ENCODE results near the gene MRPL24.
"Not testable (repeated sequence)": the region's sequence is repeated elsewhere in the genome, so short reads cannot be mapped to it uniquely, and the experiment has no call there.

Gene MRPL24

DNA sequence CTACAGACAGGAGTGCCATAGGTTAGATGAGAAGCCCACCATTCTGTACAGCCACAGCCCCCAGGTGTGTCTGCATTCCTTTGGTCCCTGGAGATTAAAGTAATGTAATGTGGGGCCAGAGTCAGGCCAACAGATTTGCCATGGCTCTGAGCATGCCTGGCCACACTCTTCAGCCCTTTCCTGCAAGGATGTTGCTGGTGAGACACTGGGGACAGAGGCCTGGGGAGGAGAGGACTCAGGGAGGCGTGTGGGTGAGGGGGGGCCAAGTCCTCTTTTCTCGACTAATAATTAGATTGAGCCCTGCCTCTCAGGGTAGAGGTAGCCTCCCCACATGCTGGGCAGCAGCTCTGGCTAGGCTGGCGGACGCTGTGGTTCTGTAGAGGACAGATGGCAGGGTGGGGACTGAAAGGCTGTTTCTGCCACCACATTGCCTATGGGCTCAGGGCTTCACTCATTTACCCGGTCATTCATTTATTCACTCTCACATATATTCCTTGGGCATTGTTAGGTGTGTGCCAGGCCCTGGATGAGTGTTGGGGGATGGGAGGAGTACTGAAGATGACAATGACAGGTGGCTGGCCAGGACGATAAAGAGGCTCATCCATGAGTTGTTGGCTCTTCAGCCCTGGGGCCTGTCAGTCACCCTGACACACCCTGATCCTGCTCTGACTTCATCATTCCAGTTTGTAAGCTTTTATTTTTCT lies 19.4 kb upstream of the MRPL24 start:
- DNase-seq (ENCODE audit: low spot score): no peak

DNA sequence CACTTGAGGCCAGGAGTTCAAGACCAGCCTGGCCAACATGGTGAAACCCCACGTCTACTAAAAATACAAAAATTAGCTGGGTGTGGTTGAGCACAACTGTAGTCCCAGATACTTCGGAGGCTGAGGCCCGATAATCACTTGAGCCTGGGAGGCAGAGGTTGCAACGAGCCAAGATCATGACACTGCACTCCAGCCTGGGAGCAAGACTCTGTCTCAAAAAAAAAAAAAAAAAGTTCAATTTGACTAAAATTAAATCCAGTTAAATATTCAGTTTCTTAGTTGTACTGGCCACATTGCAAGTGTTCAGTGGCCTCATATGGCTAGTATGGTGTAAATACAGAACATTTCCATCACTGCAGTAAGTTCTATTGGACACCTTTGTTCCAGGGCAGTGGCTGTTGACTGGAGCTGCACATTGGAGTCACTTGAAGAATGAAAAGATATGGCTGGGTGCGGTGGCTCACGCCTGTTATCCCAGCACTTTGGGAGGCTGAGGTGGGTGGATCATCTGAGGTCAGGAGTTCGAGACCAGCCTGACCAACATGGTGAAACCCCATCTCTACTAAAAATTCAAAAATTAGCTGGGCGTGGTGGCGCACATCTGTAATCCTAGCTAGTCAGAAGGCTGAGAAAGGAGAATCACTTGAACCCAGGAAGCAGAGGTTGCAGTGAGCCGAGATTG lies 16.8 kb upstream of the MRPL24 start:
- DNase-seq (ENCODE audit: low spot score): not testable (repeated sequence)

DNA sequence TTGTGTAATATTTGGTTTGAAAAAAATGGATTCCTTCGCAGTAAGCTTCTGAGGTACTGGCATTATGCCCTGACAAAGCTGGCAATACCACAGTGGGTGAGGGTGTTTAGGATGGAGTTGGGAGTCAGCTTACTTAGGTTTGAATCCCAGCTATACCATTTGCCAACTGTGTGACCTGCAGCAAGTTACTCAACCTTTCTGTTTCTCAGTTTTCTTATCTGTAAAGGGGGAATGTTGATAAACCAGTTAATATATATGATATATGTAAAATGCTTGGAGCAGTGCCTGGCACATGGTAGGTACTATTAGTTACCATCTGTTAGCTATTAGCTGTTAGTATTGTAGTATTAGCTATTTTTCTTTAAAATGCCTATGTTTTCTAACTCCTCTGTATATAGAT lies 15.5 kb upstream of the MRPL24 start:
- DNase-seq (ENCODE audit: low spot score): no peak

DNA sequence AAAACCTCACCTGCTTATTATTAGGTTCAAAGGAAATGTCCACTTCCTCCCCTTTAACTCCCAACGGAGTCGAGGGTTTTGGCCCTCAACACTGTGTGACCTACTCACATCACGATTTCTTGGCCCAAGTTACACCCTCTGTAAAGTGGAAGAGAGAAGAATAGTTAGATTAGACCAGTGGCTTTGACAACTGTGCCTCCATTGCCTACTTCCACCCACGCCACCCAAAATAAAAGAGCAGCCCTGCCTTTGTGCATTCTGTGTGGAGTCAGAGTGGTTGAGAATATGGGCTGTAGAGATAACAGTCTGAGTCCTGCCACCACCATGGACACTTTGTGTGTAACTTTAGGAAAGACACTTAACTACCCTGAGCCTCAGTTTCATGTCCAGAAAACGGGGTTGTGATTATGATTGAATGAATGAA lies 14.7 kb upstream of the MRPL24 start:
- DNase-seq (ENCODE audit: low spot score): no peak

DNA sequence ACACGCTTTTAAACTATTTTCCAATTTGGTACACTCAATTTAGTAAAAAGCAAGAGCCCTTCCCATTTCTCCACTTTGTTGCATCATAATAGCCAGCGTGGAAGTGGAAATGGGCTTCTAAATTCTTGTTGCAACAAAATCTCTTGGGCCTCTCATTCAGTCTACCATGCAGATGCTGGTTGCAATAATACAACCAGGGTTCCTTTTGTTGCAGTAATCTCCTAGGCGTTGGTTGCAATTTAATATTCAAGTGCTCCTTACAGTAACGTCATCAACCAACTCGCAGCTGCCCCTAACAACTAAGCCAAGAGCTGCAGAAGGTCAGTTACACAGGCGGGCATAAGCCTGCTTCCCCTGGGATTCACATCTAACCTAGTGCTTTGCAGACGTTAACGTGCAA lies 13.3 kb upstream of the MRPL24 start:
- no peak for DNase-seq (ENCODE audit: low spot score)

DNA sequence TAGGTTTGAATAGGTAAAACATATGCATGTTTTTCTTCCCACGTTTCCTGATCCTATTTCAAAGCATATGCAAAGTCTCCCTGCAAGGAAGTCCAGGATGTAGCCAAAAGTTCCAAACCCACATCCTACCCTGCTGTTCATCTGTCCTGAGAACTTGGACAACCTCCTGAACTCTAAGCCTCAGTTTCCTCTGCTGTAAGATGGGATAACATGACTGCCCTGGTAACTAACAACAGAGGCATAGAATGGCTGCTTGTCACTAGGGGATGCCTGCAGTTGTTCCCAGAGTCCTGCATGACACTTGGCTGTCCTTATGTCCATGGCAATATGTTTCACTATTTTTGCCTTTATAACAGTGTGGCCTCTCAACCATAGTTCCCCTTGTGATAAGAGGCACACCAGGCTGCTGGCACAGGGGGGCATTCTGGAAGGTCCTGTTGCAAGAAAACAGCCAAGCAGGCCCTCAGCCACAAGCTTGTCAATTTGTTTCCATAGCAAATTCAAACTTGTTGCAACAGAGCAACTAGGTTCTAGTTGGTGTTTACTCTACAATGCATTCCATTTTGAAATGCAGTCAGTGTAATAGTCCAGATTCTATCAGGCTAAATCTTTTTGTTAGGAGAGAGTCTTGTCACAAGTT lies 12.1 kb upstream of the MRPL24 start:
- DNase-seq (ENCODE audit: low spot score): no peak

DNA sequence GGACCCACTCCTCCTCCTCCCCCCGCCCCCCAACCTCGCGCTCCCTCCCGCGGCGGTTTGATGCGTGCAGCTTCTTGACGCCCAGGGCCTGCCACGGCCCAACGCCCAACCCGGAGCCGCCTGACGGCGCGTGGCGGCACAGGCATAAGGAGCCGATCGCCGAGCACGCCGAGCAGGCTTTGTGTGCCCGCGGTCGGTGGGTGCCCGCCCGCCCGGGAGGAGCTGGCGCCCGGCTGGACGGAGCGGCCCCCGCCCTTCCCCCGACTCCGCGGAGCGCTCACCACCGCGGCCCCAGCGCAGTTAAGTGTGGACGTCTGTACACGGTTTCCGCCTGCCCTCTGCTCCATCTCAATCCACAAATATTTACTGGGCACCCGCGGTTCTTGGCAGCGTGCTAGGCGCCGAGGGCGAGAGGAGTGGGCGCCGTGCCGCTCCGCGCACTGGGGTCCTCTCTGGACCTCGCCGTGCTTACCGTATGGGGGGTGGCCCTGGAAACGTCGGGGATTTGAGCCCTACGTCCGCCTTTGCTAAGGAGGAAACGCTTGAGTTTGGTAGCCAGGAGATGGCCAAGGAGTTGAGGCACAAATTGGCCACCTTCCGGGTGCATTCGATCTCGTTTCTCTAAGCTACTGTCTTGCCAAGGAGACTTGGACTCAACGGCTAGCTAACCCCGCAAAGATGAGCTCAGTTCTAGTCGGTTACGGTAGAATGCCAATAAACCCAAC lies 11.0 kb upstream of the MRPL24 start:
- peak; percentile 91 for DNase-seq (ENCODE audit: low spot score)

DNA sequence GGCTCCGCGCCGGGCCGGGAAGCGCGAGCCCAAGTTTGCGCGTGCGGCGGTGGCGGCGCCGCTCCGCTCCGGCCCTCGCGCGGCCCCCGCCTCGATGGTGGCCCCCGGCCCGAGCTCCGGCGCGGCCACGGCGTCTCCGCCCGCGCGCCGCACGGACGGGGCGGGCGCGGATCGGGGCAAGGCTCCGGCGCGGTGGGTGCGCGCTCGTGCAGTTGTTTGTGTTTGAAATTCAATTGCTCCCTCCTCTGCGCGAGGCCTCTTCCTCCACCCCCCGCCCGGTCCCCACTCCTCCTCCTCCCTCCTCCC lies 10.5 kb upstream of the MRPL24 start, which contains the start of gene HDGF:
HDGF (minus strand) TSS at position 225 of the 306 bp plus-strand sequence. CDS start 246 bp downstream, outside the sequence.
- no peak for DNase-seq (ENCODE audit: low spot score)

DNA sequence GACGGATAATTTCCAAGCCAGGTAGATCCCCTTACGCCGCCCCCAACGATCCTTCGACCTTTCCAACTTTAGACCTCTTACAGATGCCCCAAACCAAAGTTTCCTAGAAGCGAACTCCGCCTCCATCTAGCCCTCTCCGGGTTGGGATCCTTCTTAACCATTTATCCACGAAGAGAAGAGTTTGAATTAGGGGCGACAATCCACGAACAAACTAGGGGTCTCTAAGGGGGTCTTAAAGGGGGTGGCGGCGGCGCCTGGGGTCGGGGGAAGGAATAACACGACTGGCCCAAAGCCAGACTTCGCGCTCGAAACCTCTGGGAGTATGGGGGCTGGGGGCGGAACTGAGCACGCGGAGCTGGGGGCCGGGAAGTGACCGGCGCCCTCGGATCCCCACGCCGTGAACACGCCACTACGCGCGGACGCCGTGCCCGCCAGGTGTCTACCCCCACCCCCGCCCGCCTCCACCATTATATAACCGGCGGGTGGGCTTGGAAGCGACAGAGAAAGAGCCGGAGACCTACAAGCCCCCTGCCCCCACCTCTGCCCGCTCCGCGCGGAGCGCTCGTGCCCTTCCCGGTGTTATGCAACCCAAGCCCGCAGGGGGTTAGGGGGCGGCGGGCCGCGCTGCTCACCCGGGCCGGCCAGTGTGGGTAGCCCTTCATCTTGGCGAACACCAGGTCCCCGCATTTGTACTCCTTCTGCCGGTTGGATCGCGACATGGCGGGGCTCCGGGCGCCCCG lies 10.0 kb upstream of the MRPL24 start:
- no peak for DNase-seq (ENCODE audit: low spot score)

DNA sequence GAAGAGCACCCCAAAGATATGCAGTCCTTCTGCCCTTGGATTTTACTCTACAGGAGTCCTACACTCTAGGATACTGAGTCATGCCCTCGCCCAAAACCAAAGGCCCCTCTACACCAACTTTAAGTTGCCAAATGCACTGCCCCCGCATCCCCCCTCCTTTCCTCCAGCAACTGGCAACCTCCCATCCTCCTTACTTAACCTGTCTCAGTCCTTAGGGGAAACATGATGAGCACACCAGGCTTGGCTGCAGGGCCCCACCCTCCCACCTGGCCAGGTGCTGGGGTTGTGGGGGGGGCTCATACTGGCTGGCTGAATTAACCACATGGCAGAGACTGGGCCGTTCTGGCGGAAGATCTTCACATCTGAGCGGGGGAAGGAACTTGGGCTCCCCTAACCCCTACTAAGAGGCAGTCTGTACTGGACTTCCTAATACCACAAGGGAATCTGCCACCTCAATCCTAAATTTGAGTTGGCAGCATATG lies 9.3 kb upstream of the MRPL24 start:
- no peak for DNase-seq (ENCODE audit: low spot score)

DNA sequence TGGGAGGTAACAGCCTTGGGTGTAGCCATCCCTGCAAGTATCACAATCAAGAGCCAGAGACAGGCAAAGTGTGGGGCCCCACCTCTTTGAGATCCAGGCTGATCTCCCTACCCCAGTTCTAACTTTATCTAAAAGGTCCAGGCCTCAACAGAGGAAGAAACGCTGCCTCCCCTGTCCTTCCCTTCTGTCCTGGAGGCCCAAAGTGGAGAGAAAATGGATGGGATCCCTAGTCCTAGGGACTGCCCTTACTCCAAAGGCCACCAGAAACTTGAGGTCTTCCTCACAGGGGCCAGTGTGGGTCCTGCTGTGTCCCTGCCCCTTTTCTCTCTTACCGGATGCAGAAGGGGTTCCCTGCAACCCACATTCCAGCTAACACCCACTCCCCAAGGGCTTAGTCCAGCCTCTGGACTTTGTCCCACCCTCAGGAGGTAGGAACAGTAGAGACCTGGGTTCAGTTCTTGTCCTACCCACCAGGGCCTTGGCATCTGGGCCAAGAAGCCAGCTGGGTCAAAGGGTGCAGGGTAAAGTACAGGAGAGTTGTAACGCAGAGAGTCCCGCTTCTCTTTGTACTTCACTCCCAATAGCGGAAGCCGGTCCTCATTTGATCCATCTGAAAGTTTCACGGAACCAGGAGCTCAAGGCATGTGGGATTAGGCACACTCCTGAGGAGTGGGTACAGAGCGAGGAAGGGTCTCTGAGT lies 8.7 kb upstream of the MRPL24 start:
- DNase-seq (ENCODE audit: low spot score): no peak

DNA sequence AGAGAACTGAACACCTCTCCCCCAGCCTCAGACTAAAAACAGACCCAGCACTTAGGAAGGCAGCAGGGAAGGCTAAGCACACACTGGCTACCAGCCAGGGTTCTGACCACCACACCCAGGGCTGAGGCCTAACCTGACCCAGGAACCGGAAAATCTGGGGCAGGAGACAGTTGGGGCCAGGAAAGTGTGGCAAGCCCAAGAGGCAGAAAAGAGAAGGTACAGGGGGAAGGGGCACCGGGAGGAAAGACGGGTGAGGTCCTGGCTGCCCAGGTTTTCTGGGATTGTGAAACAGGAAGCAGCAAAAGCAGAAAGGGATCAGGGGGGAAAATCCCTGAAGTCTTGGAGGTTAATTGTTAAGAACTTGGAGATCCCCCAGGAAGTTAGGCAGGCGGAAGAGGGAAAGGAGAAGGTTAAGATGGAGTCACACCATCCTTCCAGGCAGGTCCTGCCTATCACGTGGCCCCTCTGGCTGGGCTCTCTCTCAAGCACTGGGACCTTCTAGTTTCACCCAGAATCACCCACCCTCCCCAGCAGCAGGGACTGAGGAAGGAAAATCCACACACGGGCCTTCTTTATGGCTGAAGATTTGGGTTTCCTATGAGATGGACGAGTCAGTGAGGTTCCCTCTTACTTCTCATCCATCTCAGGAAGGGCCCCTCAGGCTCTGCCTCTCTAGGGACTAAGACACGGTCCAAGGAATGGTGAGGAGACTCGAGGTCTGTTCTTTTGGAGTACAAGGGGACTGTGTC lies 8.0 kb upstream of the MRPL24 start:
- DNase-seq (ENCODE audit: low spot score): no peak

DNA sequence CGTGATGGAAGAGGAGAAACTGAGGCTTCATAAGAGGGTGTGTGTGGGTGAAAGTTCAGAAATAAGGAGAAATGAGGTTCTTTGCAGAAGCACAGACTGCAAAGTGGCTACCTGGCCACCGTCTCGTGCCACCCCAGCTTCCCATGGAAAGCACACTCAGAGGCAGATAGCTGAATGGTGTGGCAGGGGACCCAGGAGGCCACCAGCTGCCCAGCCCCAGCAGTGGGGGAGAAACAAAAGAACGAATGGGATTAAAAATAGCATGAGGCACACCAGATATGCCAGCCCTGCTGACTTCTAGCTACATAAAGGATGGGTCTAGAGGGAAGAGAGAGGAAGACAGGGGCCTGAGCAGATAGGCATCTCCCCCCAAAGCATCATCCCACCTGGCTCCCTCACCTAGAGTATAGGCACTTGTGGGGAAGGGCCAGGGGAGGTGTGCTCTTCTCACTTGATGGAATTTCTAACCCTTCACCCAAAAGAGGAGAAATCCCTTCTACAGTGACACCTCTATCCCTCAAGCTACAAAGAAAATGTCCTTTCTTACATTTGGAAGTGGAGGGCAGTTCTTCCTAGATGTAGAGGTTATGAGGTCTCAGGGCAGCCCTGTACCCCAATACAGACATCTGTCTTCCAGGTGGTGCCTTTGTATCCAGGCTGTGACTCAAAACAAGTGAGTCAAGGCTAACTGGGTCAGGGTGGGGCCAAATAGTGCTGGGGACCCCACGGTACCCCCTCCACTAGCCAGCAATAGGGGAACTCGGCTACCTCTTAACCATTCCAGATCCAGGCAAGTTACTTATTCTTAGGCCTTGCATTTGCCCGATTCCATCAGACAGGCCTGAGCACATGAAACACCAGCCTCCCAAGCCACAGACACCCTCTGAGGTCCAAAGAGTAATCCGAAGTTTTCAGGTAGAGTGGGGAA lies 7.1 kb upstream of the MRPL24 start:
- no peak for DNase-seq (ENCODE audit: low spot score)

DNA sequence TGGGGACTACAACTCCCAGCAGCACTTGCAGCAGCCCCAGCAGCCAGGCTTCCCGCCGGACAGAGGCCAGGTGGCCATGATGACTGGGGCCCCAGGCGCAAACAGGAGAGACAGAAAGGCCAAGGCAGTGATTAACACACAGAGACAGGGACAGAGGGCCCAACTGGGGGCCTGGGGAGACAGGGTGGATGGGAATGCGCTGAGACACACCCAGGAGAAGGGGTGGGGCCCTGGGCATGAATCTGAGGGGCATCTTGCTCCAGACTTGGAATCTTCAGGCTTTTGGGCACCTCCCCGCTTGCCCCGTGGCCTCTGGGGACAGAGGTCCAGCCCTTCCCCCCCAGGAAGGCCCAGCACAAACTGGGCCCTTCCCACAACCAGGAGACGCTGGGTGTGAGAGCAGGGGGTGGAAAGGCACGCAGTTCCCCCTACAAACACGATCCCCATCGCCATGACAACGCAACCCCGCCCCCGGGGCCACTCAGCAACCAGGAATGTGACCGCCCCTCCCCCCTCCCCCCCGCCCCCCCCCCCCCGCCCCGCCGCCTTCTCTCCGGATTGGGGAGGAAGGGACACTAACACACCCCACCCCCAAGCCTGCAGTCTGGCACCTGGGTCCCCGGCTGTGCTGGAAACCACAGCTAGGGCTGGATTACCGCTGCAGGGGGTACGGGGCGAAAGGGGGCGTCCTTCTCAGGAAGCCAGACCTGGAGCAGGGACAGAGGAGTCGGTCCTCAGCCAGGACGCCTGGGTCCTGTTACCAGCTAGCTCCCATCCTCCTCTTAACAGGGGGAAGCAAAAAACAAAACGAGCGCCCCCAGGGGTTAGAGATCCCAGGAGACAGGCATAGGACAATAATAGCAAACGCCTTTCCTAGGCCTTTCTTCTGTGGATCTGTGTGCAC lies 6.1 kb upstream of the MRPL24 start:
- DNase-seq (ENCODE audit: low spot score): peak; percentile 95

DNA sequence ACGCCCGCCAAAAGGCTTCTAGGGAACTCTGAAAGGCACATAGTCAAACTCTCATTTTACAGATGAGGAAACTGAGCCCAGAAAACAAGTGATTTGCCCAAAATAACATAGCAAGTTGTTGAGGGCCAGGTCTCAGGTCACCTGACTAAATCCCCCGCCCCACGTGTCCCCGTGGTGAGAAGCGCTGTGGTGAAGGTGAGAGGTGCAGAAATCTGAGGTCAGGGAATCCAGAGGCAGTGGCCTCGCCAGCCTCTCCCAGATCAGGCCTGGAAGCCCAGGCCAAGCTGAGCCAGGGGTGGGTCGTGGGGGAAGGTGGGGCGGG lies 5.5 kb upstream of the MRPL24 start:
- DNase-seq (ENCODE audit: low spot score): no peak

DNA sequence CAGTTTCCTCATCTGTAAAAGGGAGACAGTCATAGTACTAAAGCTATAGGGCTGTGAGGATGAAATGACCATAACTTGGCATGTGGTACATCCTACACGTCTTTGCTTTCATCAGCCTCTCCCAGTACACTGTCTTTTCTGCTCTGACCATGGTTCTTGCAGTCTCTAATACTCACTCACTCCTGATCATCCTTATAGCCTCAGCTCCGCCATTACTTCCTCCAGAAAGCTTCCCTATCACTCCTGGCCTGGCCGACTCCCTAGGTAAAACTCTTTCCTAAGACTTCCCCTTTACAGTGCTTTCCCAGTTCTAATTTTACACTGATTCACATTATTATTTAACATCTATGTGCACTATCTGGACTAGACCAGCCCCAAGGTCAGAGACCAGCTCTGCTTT lies 5.0 kb upstream of the MRPL24 start:
- DNase-seq (ENCODE audit: low spot score): no peak

DNA sequence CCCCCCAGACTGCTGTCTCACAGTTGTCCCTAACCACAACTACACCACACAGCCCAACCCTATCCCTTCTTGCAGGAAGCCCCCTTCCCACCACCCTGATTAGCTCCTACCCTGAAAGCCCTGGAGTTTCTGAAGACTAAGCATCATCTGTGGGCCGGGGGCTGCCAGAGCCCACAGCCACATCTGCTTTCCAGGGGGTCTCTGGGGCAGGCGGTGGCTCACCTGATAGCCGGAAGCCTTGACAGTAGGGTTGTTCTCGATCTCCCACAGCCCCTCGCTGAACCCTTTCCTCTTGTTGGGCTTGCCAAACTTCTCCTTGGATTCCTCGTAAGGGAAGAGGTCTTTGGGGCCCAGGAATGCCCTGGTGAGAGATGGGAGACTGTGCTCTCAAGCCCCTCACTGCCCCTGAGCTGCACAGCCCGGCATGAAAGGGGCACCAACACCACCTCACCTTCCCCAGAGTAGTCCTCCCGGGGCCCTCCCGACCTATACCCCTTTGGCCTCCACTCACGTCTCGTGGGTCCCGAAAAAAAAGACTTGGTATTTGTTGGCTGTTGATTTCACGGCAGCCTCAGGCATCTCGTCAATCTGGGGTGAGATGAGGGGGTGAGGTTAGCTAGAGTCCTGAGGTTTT lies 4.0 kb upstream of the MRPL24 start:
- no peak for DNase-seq (ENCODE audit: low spot score)

DNA sequence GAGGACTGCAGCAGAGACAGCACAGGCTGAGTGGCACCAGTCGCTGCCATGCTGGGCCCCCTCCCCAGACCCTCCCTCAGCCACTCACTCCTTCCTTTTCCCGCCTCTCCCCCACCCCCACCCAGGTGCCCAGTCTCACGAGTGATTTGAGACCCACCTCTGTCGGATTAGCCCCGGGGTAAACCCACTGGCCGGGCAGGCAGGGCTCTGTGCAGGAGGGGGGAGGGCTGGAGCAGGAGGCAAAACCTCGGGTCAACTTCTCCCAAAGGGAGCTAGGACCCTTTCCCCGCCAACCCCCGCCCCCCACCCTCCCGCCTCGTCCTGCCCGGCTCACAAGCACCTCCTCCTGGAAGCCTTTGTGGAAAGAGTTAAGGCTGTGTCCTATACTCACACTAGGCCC lies 3.5 kb upstream of the MRPL24 start:
- DNase-seq (ENCODE audit: low spot score): no peak

Measured in COLO829 (cell line).